Upper lobe of left lung (tissue), 6 donors: Measurements from ENCODE around the gene KIAA1210. TPM values are rescaled to one million over a fixed set of nuclear protein-coding genes. Genes with fewer than 3 reads are reported as not detected.

Source experiments
- ATAC-seq, 2 donors: fragments of 200-7000 bp; cut with Tn5 transposase; one replicate each; pipeline ENCODE4 v1.9.1; 2022; ENCODE audit warnings: mild to moderate bottlenecking in 2 of 2, moderate library complexity in 2 of 2; ENCODE audit not compliant: low FRiP score in 2 of 2
- DNase-seq, 2 donors: peaks; one replicate each; pipeline ENCODE4 v3.0.0-alpha.2; 2019 to 2020
- H3K27ac ChIP-seq, 4 donors: fragments of 200-600 bp; sonication (generic); one replicate each; pipeline ENCODE4 v1.5.1; 2016 to 2019
- H3K27me3 ChIP-seq, 4 donors: fragments of 200-600 bp; sonication (generic); one replicate each; pipeline ENCODE4 v1.5.1; 2017 to 2019
- H3K36me3 ChIP-seq, 4 donors: fragments of 200-600 bp; sonication (generic); one replicate each; pipeline ENCODE4 v1.5.1; 2016 to 2019
- H3K4me1 ChIP-seq, 4 donors: fragments of 200-600 bp; sonication (generic); one replicate each; pipeline ENCODE4 v1.5.1; 2018 to 2019
- H3K4me3 ChIP-seq, 4 donors: fragments of 200-600 bp; sonication (generic); one replicate each; pipeline ENCODE4 v1.5.1; 2017 to 2019; ENCODE audit warnings: mild to moderate bottlenecking in 2 of 4, moderate library complexity in 1 of 4
- H3K9me3 ChIP-seq, 4 donors: fragments of 200-600 bp; sonication (generic); one replicate each; pipeline ENCODE4 v1.5.1; 2018 to 2019
- CTCF ChIP-seq, 6 experiments: fragments of 450-650 bp in 4 of 6; fragments of 200-600 bp in 2 of 6; sonication (generic) in 2 of 6; IDR thresholded peaks; one replicate each; pipeline ENCODE4 v1.5.1; 2016 to 2019; ENCODE audit warnings: antibody characterized with exemption in 6 of 6
- EP300 ChIP-seq, 4 donors: sonication (generic); formaldehyde crosslinking; IDR thresholded peaks; one replicate each; pipeline ENCODE4 v1.5.1; 2017; ENCODE audit warnings: antibody characterized with exemption in 4 of 4, control low read depth in 2 of 4
- POLR2A ChIP-seq, 4 donors: fragments of 450-650 bp; IDR thresholded peaks; one replicate each; pipeline ENCODE4 v1.5.1; 2016 to 2017; ENCODE audit warnings: antibody characterized with exemption in 4 of 4, mild to moderate bottlenecking in 2 of 4
- POLR2AphosphoS5 ChIP-seq, 2 donors: sonication (generic); formaldehyde crosslinking; IDR thresholded peaks; one replicate each; pipeline ENCODE4 v1.5.1; 2017; ENCODE audit warnings: antibody characterized with exemption in 2 of 2
- WGBS, 2 donors: methylation state at CpG; one replicate each; pipeline ENCODE4 v1.1.5; 2017 to 2018; 5-methylcytosine and 5-hydroxymethylcytosine counted together
- total RNA-seq, 6 donors: library from RNA; depleted of rRNA in 4 of 6; stranded (reverse); fragments of >200 nt in 4 of 6; gene quantifications; one replicate each; pipeline versions ENCODE4 v1.1.0 to v1.2.1, GENCODE V29; 2016 to 2021
- donor health status: DM: no; HTN: no; CAD: no; lungs with moderate emphysema.
- donor health status: DM: no; HTN: yes; CAD: no; lungs with severe emphysema.

The KIAA1210 gene
- total RNA-seq, 6 donors from 2014 or later = not detected

- no peak for DNase-seq
- Histone ChIP-seq H3K4me3 (no peak overlapping the region), H3K27me3 (no peaks in the 10 kb centered on the region), H3K27ac (no peak overlapping the region), H3K9me3 (no peaks in the 10 kb centered on the region), H3K4me1 (no peaks in the 10 kb centered on the region), H3K36me3 (no peaks in the 10 kb centered on the region)
- no peak for ATAC-seq
- 67 to 85% methylated on average over 3 of the region's 3 CpGs for WGBS, 2 donors
- TF ChIP-seq POLR2AphosphoS5 (IDR thresholded peaks at IDR 0.05) = no peak
- no peak for TF ChIP-seq EP300 (IDR thresholded peaks at IDR 0.05)
- TF ChIP-seq CTCF (IDR thresholded peaks at IDR 0.05) = no peak
- TF ChIP-seq POLR2A (IDR thresholded peaks at IDR 0.05) = no peak
Measured at GRCh38 chrX:119084766-119085165, 42.8 kb downstream of the KIAA1210 start.

GRCh38 chrX:119082278-119082677 lies 45.3 kb downstream of the KIAA1210 start:
- WGBS, 2 donors = 69 to 100% methylated on average over 1 of the region's 1 CpG
- Histone ChIP-seq H3K4me1 (no peaks in the 10 kb centered on the region), H3K27ac (no peak overlapping the region), H3K9me3 (no peaks in the 10 kb centered on the region), H3K4me3 (no peak overlapping the region), H3K36me3 (no peaks in the 10 kb centered on the region), H3K27me3 (no peaks in the 10 kb centered on the region)
- DNase-seq (no peak), ATAC-seq (no peak)
- TF ChIP-seq CTCF (IDR thresholded peaks at IDR 0.05) = no peak
- no peak for TF ChIP-seq POLR2AphosphoS5 (IDR thresholded peaks at IDR 0.05)
- no peak for TF ChIP-seq EP300 (IDR thresholded peaks at IDR 0.05)
- TF ChIP-seq POLR2A (IDR thresholded peaks at IDR 0.05) = no peak

GRCh38 chrX:119075270-119076025 lies 52.2 kb downstream of the KIAA1210 start:
- no peak overlapping the region for H3K27ac ChIP-seq
- H3K4me3 ChIP-seq = no peak overlapping the region
- DNase-seq = no peak
- ATAC-seq = no peak
- no peaks in the 10 kb centered on the region for H3K9me3 ChIP-seq
- H3K27me3 ChIP-seq = no peaks in the 10 kb centered on the region
- H3K4me1 ChIP-seq = no peaks in the 10 kb centered on the region
- no peaks in the 10 kb centered on the region for H3K36me3 ChIP-seq
- no peak for TF ChIP-seq CTCF (IDR thresholded peaks at IDR 0.05)
- TF ChIP-seq EP300 (IDR thresholded peaks at IDR 0.05) = no peak
- TF ChIP-seq POLR2A (IDR thresholded peaks at IDR 0.05) = no peak
- no peak for TF ChIP-seq POLR2AphosphoS5 (IDR thresholded peaks at IDR 0.05)
- WGBS, 2 donors = 88 to 91% methylated on average over 3 of the region's 3 CpGs

GRCh38 chrX:119073911-119074310 lies 53.7 kb downstream of the KIAA1210 start:
- ATAC-seq (no peak), DNase-seq (peak in 1 of 2 donors; percentile 43)
- TF ChIP-seq POLR2AphosphoS5 (IDR thresholded peaks at IDR 0.05) (no peak), POLR2A (IDR thresholded peaks at IDR 0.05) (no peak), EP300 (IDR thresholded peaks at IDR 0.05) (no peak), CTCF (IDR thresholded peaks at IDR 0.05) (no peak)
- Histone ChIP-seq H3K4me3 (no peak overlapping the region), H3K36me3 (no peaks in the 10 kb centered on the region), H3K4me1 (no peaks in the 10 kb centered on the region), H3K27me3 (no peaks in the 10 kb centered on the region), H3K9me3 (no peaks in the 10 kb centered on the region), H3K27ac (no peak overlapping the region)
- 88% methylated on average over 14 of the region's 19 CpGs for WGBS, 2 donors
